Gastrocnemius medialis (tissue), 4 donors: ENCODE results near the gene TTLL5. TPM values are rescaled to one million over a fixed set of nuclear protein-coding genes. Genes with fewer than 3 reads are reported as not detected.

Experiments used
- ATAC-seq, 2 donors: fragments of 150-250 bp; one replicate each; pipeline ENCODE4 v1.9.1; 2016
- DNase-seq, 2 donors: peaks; one replicate each; pipeline ENCODE4 v3.0.0-alpha.2; 2019
- H3K27ac ChIP-seq, 4 donors: fragments of 200-600 bp; sonication (generic); 1 replicate in 1 of 4; 2 replicates in 3 of 4; pipeline ENCODE4 v1.5.1; 2016 to 2018; ENCODE audit warnings: mild to moderate bottlenecking in 2 of 4, moderate library complexity in 1 of 4
- H3K27me3 ChIP-seq, 3 donors: fragments of 200-600 bp; sonication (generic) in 2 of 3; 1 replicate in 1 of 3; 2 replicates in 2 of 3; pipeline versions ENCODE4 v1.5.1 to v1.6.0; 2016 to 2019; ENCODE audit warnings: mild to moderate bottlenecking in 1 of 3, moderate library complexity in 1 of 3
- H3K36me3 ChIP-seq, 2 donors: fragments of 200-600 bp; sonication (generic) in 1 of 2; one replicate each; pipeline ENCODE4 v1.5.1; 2017 to 2018
- H3K4me1 ChIP-seq, 2 donors: fragments of 200-600 bp; sonication (generic) in 1 of 2; one replicate each; pipeline ENCODE4 v1.5.1; 2016 to 2017; ENCODE audit warnings: mild to moderate bottlenecking in 2 of 2
- H3K4me3 ChIP-seq, 4 donors: fragments of 200-600 bp; sonication (generic) in 3 of 4; 1 replicate in 1 of 4; 2 replicates in 3 of 4; pipeline ENCODE4 v1.5.1; 2016 to 2019; ENCODE audit warnings: mild to moderate bottlenecking in 2 of 4
- H3K9me3 ChIP-seq, 3 donors: fragments of 200-600 bp; sonication (generic) in 2 of 3; 1 replicate in 1 of 3; 2 replicates in 2 of 3; pipeline ENCODE4 v1.5.1; 2016 to 2019
- POLR2A ChIP-seq, 2 donors: fragments of 450-650 bp; IDR thresholded peaks; one replicate each; pipeline ENCODE4 v1.6.1; 2017; ENCODE audit warnings: antibody characterized with exemption in 2 of 2, mild to moderate bottlenecking in 2 of 2, moderate library complexity in 2 of 2
- in situ Hi-C, 4 donors: fragments of 200-750 bp; cut with MboI; loops; one replicate each; pipeline versions ENCODE4 v1.15.0 to v1.8.0; 2017; ENCODE audit warnings: low sequenced_read_pairs in 4 of 4
- intact Hi-C: fragments of 100-400 bp; cut with DNase I; formaldehyde crosslinking; loops from one replicate; pipeline ENCODE4 v1.15.1; 2023; ENCODE audit warnings: low total_unique reads
- total RNA-seq, 4 donors: library from RNA; depleted of rRNA; stranded (reverse); fragments of >200 nt; gene quantifications; one replicate each; pipeline versions ENCODE4 v1.1.0 to v1.2.3, GENCODE V29; 2016
- TF ChIP-seq, protein P1 (sequence below), 5 experiments: fragments of 450-650 bp in 3 of 5; fragments of 200-600 bp in 2 of 5; sonication (generic) in 2 of 5; IDR thresholded peaks in 4 of 5; conservative IDR thresholded peaks in 1 of 5; 1 replicate in 4 of 5; 2 replicates in 1 of 5; pipeline ENCODE4 v1.5.1; 2016 to 2019; ENCODE audit warnings: antibody characterized with exemption in 5 of 5, mild to moderate bottlenecking in 3 of 5, moderate library complexity in 3 of 5

Gene TTLL5
- total RNA-seq, 4 donors from 2014 or later: 9.1 to 36.0 (median 16.4) TPM

DNA sequence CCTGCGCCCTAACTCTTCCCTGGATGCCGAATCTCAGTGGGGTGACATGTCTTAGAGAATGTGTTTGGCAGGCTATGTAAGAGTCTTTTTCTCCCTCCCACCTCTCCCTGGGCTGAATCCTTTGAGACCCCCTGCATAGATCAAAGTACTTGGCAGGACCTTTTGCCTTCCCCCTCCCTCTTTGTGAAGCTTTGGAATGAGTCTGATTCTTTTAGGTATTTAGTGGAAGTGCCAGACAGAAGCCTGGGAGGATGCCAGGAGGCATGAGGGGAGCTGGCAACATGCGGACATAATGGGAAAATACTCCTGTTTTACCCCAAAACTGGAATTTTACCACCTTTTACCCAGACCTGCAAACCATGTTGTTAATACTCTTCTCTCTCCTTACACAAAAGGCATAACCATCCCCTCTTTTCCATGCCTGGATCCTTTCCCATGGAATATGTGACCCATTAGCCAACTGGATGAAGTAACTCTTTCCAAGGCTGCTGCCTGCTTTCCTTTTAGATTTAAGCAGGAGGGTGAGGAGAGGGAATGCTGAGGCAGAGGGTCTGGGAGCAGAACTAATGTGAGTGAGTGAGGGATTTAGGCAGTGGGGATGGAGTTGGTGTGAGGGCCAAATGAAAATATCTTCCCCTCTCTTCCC, 41.7 kb downstream of the TTLL5 start:
- H3K36me3 ChIP-seq: peaks cover 0 to 4% of the 10 kb centered on the region in 2 donors
- H3K9me3 ChIP-seq: no peaks in the 10 kb centered on the region
- no peaks in the 10 kb centered on the region for H3K27me3 ChIP-seq
- no peak for ATAC-seq
- intact Hi-C loops: no loop called here
- H3K27ac ChIP-seq: no peak overlapping the region
- DNase-seq: no peak
- in situ Hi-C loops: loop anchor here in 2 of 4 donors (10.0 to 25.0 kb wide), 2 partner anchors 202 to 685 kb away; partner anchors contain the start of gene ESRRB (in 1 of the 2)
- TF ChIP-seq, protein P1, sequence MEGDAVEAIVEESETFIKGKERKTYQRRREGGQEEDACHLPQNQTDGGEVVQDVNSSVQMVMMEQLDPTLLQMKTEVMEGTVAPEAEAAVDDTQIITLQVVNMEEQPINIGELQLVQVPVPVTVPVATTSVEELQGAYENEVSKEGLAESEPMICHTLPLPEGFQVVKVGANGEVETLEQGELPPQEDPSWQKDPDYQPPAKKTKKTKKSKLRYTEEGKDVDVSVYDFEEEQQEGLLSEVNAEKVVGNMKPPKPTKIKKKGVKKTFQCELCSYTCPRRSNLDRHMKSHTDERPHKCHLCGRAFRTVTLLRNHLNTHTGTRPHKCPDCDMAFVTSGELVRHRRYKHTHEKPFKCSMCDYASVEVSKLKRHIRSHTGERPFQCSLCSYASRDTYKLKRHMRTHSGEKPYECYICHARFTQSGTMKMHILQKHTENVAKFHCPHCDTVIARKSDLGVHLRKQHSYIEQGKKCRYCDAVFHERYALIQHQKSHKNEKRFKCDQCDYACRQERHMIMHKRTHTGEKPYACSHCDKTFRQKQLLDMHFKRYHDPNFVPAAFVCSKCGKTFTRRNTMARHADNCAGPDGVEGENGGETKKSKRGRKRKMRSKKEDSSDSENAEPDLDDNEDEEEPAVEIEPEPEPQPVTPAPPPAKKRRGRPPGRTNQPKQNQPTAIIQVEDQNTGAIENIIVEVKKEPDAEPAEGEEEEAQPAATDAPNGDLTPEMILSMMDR (IDR thresholded peaks at IDR 0.05 in 4 of 5, conservative IDR thresholded peaks at IDR 0.05 in 1 of 5): no peak
- TF ChIP-seq POLR2A (IDR thresholded peaks at IDR 0.05): no peak
- peaks cover 3 to 11% of the 10 kb centered on the region in 2 donors for H3K4me1 ChIP-seq
- H3K4me3 ChIP-seq: no peak overlapping the region

DNA sequence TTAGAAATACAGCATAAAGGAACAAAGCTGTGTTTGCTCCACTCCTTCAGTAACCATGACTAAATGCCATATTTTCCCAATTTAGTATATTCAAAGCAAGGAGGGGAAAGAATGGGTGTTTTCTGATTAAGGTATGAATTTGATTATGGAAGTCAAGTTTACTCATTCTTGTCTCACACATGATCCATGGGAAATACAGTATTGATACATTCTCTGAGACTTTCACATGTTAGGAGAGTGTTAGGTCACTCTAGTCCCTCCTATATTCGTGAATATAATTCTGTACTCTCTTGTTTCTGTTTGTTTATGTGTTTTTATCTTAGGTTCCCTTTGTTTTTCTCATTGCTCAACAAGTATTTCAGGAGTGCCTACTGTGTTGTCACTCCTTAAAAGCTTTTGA, 42.4 kb downstream of the TTLL5 start:
- H3K9me3 ChIP-seq: no peaks in the 10 kb centered on the region
- in situ Hi-C loops: loop anchor here in 2 of 4 donors (10.0 to 25.0 kb wide), 2 partner anchors 201 to 684 kb away; partner anchors contain the start of gene ESRRB (in 1 of the 2)
- H3K27me3 ChIP-seq: no peaks in the 10 kb centered on the region
- H3K4me3 ChIP-seq: no peak overlapping the region
- peaks cover 3 to 11% of the 10 kb centered on the region in 2 donors for H3K4me1 ChIP-seq
- TF ChIP-seq, protein P1 (IDR thresholded peaks at IDR 0.05 in 4 of 5, conservative IDR thresholded peaks at IDR 0.05 in 1 of 5): no peak
- TF ChIP-seq POLR2A (IDR thresholded peaks at IDR 0.05): no peak
- no peak for DNase-seq
- H3K27ac ChIP-seq: no peak overlapping the region
- ATAC-seq: no peak
- intact Hi-C loops: no loop called here
- peaks cover 0 to 4% of the 10 kb centered on the region in 2 donors for H3K36me3 ChIP-seq

DNA sequence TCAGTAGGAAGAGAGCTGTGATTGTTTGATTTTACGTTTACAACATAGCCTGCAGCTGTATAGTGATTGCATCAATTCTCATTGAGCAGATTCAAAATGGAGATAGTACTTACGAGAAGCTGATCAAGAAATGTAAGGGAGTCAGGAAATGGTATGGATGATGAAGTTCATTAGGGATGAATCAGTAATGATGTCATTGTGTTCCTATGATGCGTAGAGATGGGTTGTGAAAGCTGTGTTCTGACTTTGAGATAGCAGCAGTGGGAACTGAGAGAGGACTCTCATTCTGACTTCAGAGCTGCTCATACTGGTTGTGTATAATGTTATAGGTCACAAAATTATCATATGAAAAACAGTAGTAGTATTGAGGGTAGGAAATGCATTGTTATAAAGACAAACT, 44.0 kb downstream of the TTLL5 start:
- Histone ChIP-seq H3K27me3 (no peaks in the 10 kb centered on the region), H3K9me3 (no peaks in the 10 kb centered on the region), H3K27ac (no peak overlapping the region), H3K4me1 (peaks cover 3 to 11% of the 10 kb centered on the region in 2 donors), H3K4me3 (no peak overlapping the region), H3K36me3 (no peaks in the 10 kb centered on the region)
- ATAC-seq (no peak), DNase-seq (no peak)
- intact Hi-C loops: loop anchor here (5.0 kb wide), 1 partner anchor 647 kb away; no protein-coding TSS in a partner anchor
- no peak for TF ChIP-seq POLR2A (IDR thresholded peaks at IDR 0.05)
- in situ Hi-C loops: loop anchor here in 3 of 4 donors (5.0 to 25.0 kb wide), 3 partner anchors 200 to 682 kb away; partner anchors contain the start of genes ESRRB (in 1 of the 3) and IFT43 (in 1 of the 3)

DNA sequence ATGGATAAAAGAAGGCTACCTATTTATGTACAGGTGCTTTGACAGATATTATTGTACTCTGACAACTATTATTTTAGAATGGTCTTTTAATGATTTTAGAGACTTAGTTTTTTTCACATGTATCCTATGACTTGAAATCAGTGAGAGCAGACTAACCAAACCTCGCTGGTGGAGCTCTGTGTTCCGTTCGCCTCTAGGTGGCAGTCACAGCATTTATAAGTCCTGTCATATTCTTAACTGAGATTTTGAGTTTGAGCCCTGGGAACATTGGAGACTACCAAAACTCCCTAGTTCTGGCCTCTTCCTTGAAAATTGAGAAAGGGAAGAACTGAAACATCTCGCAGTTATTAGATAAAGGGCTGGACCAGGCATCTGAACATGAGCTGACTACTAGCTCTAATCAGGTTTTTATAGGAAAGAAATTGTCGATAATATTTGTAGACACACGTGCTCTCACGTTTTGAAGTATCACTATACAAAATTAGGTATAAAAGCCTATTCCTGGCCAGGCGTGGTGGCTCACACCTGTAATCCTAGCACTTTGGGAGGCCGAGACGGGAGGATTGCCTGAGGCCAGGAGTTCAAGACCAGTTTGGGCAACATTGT, 48.3 kb downstream of the TTLL5 start:
- in situ Hi-C loops: loop anchor here in 3 of 4 donors (5.0 to 25.0 kb wide), 3 partner anchors 195 to 678 kb away; partner anchors contain the start of genes ESRRB (in 1 of the 3) and IFT43 (in 1 of the 3)
- Histone ChIP-seq H3K4me1 (peaks cover 16 to 23% of the 10 kb centered on the region in 2 donors), H3K36me3 (no peaks in the 10 kb centered on the region), H3K27ac (no peak overlapping the region), H3K9me3 (no peaks in the 10 kb centered on the region), H3K4me3 (no peak overlapping the region), H3K27me3 (no peaks in the 10 kb centered on the region)
- intact Hi-C loops: loop anchor here (5.0 kb wide), 1 partner anchor 643 kb away; no protein-coding TSS in a partner anchor
- DNase-seq: peak; percentile 54 to 70
- TF ChIP-seq, protein P1 (IDR thresholded peaks at IDR 0.05 in 4 of 5, conservative IDR thresholded peaks at IDR 0.05 in 1 of 5): peak; percentile 71 to 84 (median 74)
- no peak for TF ChIP-seq POLR2A (IDR thresholded peaks at IDR 0.05)
- ATAC-seq: peak; percentile 48 to 63
